Retina (tissue), 1 donor: ENCODE measurements around the gene TAC3.
"Not testable (repeated sequence)": the region's sequence is repeated elsewhere in the genome, so short reads cannot be mapped to it uniquely, and the experiment has no call there.

Source experiments
- DNase-seq: peaks from one replicate; pipeline ENCODE4 v3.0.0-alpha.2; 2016

The TAC3 gene

DNA sequence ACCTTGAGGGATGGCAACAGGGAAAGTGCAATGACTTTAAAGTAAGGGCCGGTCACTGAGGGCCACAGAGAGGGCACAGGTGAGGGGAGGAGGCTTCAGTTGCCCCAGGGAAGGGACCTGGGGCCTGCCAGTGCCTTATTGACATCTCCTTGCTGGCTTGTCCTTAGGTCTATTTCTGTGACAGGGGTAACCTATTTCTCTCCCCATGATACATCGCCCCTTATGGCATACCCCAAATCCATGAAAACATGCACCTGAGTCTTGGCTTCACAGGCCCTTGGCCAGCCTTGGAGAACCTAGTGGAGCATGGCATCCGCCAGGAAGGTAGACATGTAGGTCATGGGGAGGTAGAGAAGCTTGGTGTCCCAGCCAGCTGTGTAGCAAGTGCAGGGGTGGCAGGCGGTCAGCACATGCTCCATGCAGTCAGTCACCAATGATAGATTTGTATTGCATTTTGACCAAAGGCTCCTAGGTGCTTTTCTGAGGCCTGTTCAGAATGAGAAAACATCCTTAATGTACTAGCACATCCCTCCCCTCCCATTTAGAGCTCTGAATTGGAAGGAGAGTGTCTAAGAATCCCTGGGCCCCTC lies 35.3 kb downstream of the TAC3 start:
- no peak for DNase-seq

DNA sequence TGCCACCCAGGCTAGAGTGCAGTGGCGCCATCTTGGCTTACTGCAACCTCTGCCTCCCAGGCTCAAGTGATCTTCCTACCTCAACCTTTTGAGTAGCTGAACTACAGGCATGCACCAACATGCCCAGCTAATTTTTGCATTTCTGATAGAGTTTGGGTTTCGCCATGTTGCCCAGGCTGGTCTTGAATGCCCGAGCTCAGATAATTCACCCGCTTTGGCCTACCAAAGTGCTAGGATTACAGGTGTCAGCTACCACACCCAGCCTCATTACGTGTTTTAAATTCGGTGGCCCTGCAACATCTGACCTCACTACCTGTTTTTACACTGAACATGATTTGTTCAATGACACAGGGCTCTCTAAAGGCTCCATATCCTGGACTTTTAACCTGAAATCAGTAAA lies 36.1 kb downstream of the TAC3 start:
- no peak for DNase-seq

DNA sequence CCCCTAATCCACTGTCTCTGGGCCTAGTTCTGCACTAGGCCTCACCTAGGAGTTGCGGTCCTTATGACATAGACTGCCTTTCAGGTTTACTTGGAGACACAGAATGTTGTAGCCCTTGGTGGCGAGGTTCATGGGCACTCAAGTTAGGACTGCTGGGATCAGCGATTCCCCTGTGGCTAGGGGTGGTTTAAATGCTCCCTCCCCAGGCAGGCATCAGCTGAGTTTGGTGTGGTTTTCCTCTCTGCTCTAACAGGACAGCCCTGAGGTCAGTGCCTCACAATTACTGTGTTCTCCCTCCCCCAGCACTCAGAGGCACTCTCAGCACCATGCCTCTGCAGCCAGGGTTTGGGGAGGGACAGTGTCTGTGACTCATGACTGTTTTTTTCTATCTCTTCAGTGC lies 36.7 kb downstream of the TAC3 start:
- DNase-seq: no peak

DNA sequence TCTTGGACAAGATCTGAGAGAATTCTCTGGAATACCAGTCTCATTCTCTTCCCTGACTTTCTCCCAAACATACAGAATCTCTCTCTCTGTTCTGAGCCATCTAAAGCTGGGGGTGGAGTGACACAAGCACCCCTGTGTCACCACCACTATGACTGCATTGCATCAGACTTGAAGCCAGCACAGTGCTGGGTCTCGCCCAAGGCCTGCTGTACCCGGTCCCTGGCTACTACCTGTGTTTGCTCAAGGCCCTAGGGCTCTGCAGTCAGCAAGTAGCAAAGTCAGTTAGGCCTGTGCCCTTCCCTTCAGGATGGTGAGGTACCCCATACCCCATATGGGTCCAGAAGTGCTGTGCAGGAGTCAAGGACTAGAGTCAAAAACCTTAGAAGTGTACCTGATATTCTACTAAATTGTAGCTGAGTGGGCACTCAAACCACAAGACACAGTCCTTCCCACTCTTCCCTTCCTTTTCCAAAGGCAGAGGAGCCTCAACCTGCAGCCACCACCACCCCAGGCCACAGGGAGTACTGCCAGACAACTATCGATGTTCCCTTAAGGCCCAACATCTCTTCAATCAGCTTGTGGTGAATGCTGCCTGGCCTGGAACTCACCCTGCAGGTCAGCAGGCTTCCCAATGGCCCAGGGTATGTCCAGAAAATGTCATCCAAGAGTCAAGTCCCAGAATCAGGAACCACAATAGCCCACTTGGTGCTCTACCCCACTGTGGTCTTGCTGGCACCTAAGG lies 37.8 kb downstream of the TAC3 start:
- DNase-seq: no peak

DNA sequence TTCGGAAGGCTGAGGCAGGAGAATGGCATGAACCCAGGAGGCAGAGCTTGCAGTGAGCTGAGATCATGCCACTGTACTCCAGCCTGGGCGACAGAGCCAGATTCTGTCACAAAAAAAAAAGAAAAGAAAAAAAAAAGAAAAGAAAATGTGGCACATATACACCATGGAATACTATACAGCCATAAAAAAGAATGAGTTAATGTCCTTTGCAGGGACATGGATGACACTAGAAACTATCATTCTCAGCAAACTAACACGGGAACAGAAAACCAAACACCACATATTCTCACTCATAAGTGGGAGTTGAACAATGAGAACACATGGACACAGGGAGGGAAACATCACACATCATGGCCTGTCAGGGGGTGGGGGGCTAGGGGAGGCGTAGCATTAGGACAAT lies 39.0 kb downstream of the TAC3 start:
- DNase-seq: not testable (repeated sequence)

DNA sequence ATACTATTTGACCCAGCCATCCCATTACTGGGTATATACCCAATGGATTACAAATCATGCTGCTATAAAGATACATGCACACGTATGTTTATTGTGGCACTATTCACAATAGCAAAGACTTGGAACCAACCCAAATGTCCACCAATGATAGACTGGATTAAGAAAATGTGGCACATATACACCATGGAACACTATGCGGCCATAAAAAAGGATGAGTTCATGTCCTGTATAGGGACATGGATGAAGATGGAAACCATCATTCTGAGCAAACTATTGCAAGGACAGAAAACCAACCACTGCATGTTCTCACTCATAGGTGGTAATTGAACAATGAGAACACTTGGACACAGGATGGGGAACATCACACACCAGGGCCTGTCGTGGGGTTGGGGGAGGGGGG lies 42.1 kb downstream of the TAC3 start:
- not testable (repeated sequence) for DNase-seq

DNA sequence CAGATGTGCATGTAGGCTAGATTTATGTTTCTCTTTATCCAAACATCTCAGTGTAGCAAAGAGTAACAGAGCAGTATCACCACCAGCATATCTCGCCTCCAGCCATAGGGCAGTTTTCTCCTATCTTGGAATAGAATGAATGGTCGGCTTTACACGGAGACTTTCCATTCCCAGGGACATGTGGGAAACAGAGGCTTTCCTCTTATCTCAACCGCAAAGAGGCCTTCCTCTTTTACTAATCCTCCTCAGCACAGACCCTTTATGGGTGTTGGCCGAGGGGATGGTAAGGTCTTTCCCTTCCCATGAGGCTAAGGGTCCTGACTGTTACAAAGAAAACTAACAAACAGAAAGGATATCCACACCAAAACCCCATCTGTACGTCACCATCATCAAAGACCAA lies 47.4 kb downstream of the TAC3 start:
- DNase-seq: not testable (repeated sequence)

DNA sequence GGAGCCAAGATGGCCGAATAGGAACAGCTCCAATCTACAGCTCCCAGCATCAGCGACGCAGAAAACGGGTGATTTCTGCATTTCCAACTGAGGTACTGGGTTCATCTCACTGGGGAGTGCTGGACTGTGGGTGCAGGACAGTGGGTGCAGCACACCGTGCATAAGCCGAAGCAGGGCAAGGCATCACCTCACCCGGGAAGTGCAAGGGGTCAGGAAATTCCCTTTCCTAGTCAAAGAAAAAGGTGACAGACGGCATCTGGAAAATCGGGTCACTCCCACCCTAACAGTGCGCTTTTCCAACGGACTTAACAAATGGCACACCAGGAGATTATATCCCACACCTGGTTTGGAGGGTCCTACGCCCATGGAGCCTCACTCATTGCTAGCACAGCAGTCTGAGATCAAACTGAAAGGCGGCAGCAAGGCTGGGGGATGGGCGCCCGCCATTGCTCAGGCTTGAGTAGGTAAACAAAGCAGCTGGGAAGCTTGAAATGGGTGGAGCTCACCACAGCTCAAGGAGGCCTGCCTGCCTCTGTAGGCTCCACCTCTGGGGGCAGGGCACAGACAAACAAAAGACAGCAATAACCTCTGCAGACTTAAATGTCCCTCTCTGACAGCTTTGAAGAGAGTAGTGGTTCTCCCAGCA lies 50.2 kb downstream of the TAC3 start:
- DNase-seq: not testable (repeated sequence)

DNA sequence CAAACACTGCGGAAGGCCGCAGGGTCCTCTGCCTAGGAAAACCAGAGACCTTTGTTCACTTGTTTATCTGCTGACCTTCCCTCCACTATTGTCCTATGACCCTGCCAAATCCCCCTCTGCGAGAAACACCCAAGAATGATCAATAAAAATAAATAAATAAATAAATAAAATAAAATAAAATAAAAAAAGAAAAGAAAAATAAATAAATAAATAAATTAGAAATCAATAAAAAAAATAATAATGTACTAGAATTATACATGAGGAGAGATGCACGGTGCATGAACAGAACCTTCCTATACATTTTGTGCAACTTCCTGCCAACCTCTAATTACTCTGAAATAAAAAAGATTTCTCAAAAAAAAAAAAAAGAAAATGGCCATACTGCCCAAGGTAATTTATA lies 51.2 kb downstream of the TAC3 start:
- DNase-seq: not testable (repeated sequence)

DNA sequence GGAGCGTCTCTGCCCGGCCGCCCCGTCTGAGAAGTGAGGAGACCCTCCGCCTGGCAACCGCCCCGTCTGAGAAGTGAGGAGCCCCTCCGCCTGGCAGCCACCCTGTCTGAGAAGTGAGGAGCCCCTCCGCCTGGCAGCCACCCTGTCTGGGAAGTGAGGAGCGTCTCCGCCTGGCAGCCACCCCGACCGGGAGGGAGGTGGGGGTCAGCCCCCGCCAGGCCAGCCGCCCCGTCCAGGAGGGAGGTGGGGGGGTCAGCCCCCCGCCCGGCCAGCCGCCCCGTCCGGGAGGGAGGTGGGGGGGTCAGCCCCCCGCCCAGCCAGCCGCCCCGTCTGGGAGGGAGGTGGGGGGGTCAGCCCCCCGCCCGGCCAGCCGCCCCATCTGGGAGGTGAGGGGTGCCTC lies 52.8 kb downstream of the TAC3 start:
- not testable (repeated sequence) for DNase-seq

DNA sequence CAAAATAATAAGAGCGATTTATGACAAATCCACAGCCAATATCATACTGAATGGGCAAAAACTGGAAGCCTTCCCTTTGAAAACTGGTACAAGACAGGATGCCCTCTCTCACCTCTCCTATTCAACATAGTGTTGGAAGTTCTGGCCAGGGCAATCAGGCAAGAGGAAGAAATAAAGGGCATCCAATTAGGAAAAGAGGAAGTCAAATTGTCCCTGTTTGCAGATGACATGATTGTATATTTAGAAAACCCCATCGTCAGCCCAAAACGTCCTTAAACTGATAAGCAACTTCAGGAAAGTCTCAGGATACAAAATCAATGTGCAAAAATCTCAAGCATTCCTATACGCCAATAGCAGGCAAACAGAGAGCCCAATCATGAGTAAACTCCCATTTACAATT lies 54.1 kb downstream of the TAC3 start:
- DNase-seq: not testable (repeated sequence)
